ENCODE results near the gene MATK.

DNA sequence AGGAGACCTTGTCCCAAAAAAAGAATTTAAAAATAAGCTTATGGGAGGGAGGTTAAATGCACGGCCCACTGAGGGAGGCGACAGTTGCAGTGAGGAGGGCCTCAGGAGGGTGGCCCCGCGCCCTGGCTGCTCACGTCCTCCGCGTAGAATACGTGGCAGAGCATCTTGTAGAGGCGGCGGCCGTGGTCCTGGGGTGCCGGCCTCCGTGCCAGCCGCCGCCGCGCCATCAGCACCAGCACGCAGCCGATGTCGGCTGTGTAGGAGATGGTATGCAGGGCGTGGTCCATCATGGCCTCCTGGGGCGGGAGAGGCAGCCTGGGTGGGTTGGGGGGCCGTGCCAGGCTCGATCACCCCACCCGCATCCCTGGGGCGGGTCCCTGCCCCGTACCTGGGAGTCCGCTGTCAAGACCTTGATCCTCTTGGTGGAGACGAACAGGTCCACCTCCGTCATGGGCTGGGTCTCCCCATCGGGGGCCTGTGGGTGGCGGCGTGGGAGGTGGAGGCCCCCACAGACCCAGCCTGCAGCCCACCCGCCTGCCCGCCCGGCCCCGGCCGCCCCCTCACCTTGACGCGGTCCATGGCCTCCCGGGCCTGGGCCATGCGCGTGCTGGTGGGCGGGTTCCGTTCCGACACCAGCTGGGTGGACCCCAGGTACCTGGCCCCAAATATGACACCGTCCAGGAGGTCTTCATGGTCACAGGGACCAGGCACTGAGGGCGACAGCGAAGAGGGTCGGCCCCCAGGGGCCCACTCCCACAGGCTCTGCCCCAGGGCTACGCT is 32.4 kb downstream of the MATK start:
- TF ChIP-seq POLR2A (IDR thresholded peaks at IDR 0.05) = no peak
- TF ChIP-seq, protein P1, sequence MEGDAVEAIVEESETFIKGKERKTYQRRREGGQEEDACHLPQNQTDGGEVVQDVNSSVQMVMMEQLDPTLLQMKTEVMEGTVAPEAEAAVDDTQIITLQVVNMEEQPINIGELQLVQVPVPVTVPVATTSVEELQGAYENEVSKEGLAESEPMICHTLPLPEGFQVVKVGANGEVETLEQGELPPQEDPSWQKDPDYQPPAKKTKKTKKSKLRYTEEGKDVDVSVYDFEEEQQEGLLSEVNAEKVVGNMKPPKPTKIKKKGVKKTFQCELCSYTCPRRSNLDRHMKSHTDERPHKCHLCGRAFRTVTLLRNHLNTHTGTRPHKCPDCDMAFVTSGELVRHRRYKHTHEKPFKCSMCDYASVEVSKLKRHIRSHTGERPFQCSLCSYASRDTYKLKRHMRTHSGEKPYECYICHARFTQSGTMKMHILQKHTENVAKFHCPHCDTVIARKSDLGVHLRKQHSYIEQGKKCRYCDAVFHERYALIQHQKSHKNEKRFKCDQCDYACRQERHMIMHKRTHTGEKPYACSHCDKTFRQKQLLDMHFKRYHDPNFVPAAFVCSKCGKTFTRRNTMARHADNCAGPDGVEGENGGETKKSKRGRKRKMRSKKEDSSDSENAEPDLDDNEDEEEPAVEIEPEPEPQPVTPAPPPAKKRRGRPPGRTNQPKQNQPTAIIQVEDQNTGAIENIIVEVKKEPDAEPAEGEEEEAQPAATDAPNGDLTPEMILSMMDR (IDR thresholded peaks at IDR 0.05) = no peak
